Gastroesophageal sphincter (tissue), 4 donors: ENCODE results near the gene ARMH3. TPM values are rescaled to one million over a fixed set of nuclear protein-coding genes. Genes with fewer than 3 reads are reported as not detected.
"Not testable (repeated sequence)": the region's sequence is repeated elsewhere in the genome, so short reads cannot be mapped to it uniquely, and the experiment has no call there.

ENCODE experiments used
- ATAC-seq: fragments of 150-250 bp; one replicate; pipeline ENCODE4 v1.9.1; 2016; ENCODE audit warnings: mild to moderate bottlenecking, moderate library complexity
- H3K27ac ChIP-seq, 4 donors: fragments of 200-600 bp; sonication (generic) in 3 of 4; 1 replicate in 3 of 4; 2 replicates in 1 of 4; pipeline ENCODE4 v1.5.1; 2016 to 2019
- H3K27me3 ChIP-seq: fragments of 200-600 bp; sonication (generic); one replicate; pipeline ENCODE4 v1.5.1; 2019
- H3K36me3 ChIP-seq, 2 donors: fragments of 200-600 bp; sonication (generic); one replicate each; pipeline ENCODE4 v1.5.1; 2019; ENCODE audit warnings: control low read depth in 1 of 2
- H3K4me1 ChIP-seq, 3 donors: fragments of 200-600 bp; sonication (generic); 1 replicate in 2 of 3; 2 replicates in 1 of 3; pipeline ENCODE4 v1.5.1; 2016 to 2019; ENCODE audit warnings: control low read depth in 2 of 3
- H3K4me3 ChIP-seq, 2 donors: fragments of 200-600 bp; sonication (generic); one replicate each; pipeline ENCODE4 v1.5.1; 2019; ENCODE audit warnings: mild to moderate bottlenecking in 1 of 2, moderate library complexity in 1 of 2
- H3K9me3 ChIP-seq, 3 donors: fragments of 200-600 bp; sonication (generic); one replicate each; pipeline ENCODE4 v1.5.1; 2017 to 2019; ENCODE audit warnings: control low read depth in 2 of 3
- CTCF ChIP-seq, 4 experiments: fragments of 200-600 bp in 2 of 4; fragments of 450-650 bp in 2 of 4; sonication (generic) in 1 of 4; IDR thresholded peaks; one replicate each; pipeline ENCODE4 v1.5.1; 2017 to 2019; ENCODE audit warnings: antibody characterized with exemption in 4 of 4, mild to moderate bottlenecking in 2 of 4, moderate library complexity in 2 of 4
- EP300 ChIP-seq: sonication (generic); formaldehyde crosslinking; IDR thresholded peaks from one replicate; pipeline ENCODE4 v1.6.1; 2017; ENCODE audit warnings: antibody characterized with exemption, mild to moderate bottlenecking
- POLR2A ChIP-seq, 2 donors: fragments of 450-650 bp; IDR thresholded peaks; one replicate each; pipeline ENCODE4 v1.6.1; 2017; ENCODE audit warnings: antibody characterized with exemption in 2 of 2, mild to moderate bottlenecking in 2 of 2, moderate library complexity in 1 of 2
- POLR2AphosphoS5 ChIP-seq: sonication (generic); formaldehyde crosslinking; IDR thresholded peaks from one replicate; pipeline ENCODE4 v1.6.1; 2017; ENCODE audit warnings: antibody characterized with exemption
- WGBS, 2 donors: methylation state at CpG; one replicate each; pipeline ENCODE4 v1.1.5; 2018; ENCODE audit warnings: low coverage in 1 of 2; 5-methylcytosine and 5-hydroxymethylcytosine counted together
- total RNA-seq, 4 donors: library from RNA; depleted of rRNA; stranded (reverse); fragments of >200 nt; gene quantifications; one replicate each; pipeline ENCODE4 v1.1.0, GENCODE V29; 2016

Gene ARMH3
- total RNA-seq, 4 donors from 2014 or later, result 12.4 to 17.2 (median 14.9) TPM

GRCh38 chr10:102064868-102065560 is 9.0 kb upstream of the ARMH3 start, which contains the start of gene HPS6:
TSS of gene HPS6 (plus strand) at chr10:102065349. CDS start at chr10:102065475, 126 bp downstream.
- H3K27me3 ChIP-seq, result no peaks in the 10 kb centered on the region
- 0 to 15% methylated on average over 1 to 5 of the region's 61 CpGs for WGBS, 2 donors
- H3K9me3 ChIP-seq, result no peaks in the 10 kb centered on the region
- TF ChIP-seq EP300 (no peak), POLR2A (IDR thresholded peaks at IDR 0.05) (peak; percentile 73 to 89), POLR2AphosphoS5 (peak; percentile 79), CTCF (IDR thresholded peaks at IDR 0.05) (peak in 3 of 4 experiments; percentile 11 to 42 (median 19))
- H3K4me3 ChIP-seq, result peak within 1 kb of the TSS; percentile 59 to 99
- peaks cover 0 to 31% of the 10 kb centered on the region in 2 donors for H3K36me3 ChIP-seq
- peak within 1 kb of the TSS; percentile 68 to 98 (median 93) for H3K27ac ChIP-seq
- peak; percentile 99 for ATAC-seq
- H3K4me1 ChIP-seq, result peaks cover 4 to 51% (median 16%) of the 10 kb centered on the region in 3 donors

GRCh38 chr10:102064503-102064867 is 8.5 kb upstream of the ARMH3 start:
- WGBS, 2 donors, result 53 to 80% methylated on average over 2 of the region's 2 CpGs
- Histone ChIP-seq H3K36me3 (peaks cover 0 to 29% of the 10 kb centered on the region in 2 donors), H3K9me3 (no peaks in the 10 kb centered on the region), H3K4me3 (peak overlapping the region; percentile 59 to 99), H3K27me3 (no peaks in the 10 kb centered on the region), H3K4me1 (peaks cover 4 to 49% (median 16%) of the 10 kb centered on the region in 3 donors), H3K27ac (peak overlapping the region; percentile 68 to 98 (median 93))
- TF ChIP-seq CTCF (IDR thresholded peaks at IDR 0.05), result no peak
- no peak for TF ChIP-seq POLR2A (IDR thresholded peaks at IDR 0.05)
- TF ChIP-seq POLR2AphosphoS5, result no peak
- no peak for TF ChIP-seq EP300
- ATAC-seq, result no peak

- ATAC-seq, result no peak
- H3K27ac ChIP-seq, result no peak overlapping the region
- peaks cover 0 to 13% (median 0%) of the 10 kb centered on the region in 3 donors for H3K4me1 ChIP-seq
- H3K36me3 ChIP-seq, result no peaks in the 10 kb centered on the region
- no peak for TF ChIP-seq POLR2A (IDR thresholded peaks at IDR 0.05)
- no peak for TF ChIP-seq POLR2AphosphoS5
- no peak for TF ChIP-seq CTCF (IDR thresholded peaks at IDR 0.05)
- TF ChIP-seq EP300, result no peak
- no peaks in the 10 kb centered on the region for H3K9me3 ChIP-seq
- no peak overlapping the region for H3K4me3 ChIP-seq
- H3K27me3 ChIP-seq, result no peaks in the 10 kb centered on the region
Observed at GRCh38 chr10:102059987-102060386, 4.0 kb upstream of the ARMH3 start.

- H3K9me3 ChIP-seq, H3K36me3 ChIP-seq, H3K27me3 ChIP-seq, ATAC-seq: not testable (repeated sequence)
- peaks cover 0 to 41% (median 17%) of the 10 kb centered on the region in 3 donors for H3K4me1 ChIP-seq
- peak overlapping the region; percentile 90 to 98 (median 95) for H3K27ac ChIP-seq
- WGBS, 2 donors, result 46 to 54% methylated on average over 11 to 15 of the region's 34 CpGs
- peak overlapping the region; percentile 69 to 89 for H3K4me3 ChIP-seq
Observed at GRCh38 chr10:102054881-102055646, 909 bp downstream of the ARMH3 start.

GRCh38 chr10:102046095-102046494 is 9.9 kb downstream of the ARMH3 start:
- WGBS, 2 donors, result 86 to 100% methylated on average over 2 of the region's 2 CpGs
- Histone ChIP-seq H3K4me3 (no peak overlapping the region), H3K27me3 (no peaks in the 10 kb centered on the region), H3K27ac (no peak overlapping the region), H3K36me3 (no peaks in the 10 kb centered on the region), H3K4me1 (peaks cover 0 to 16% (median 0%) of the 10 kb centered on the region in 3 donors), H3K9me3 (no peaks in the 10 kb centered on the region)
- TF ChIP-seq EP300, result no peak
- TF ChIP-seq POLR2A (IDR thresholded peaks at IDR 0.05), result no peak
- TF ChIP-seq POLR2AphosphoS5, result no peak
- TF ChIP-seq CTCF (IDR thresholded peaks at IDR 0.05), result no peak
- ATAC-seq, result no peak
